Measurements from ENCODE around the gene JCAD. TPM values are rescaled to one million over a fixed set of nuclear protein-coding genes. Genes with fewer than 3 reads are reported as not detected.

Gene JCAD
- total RNA-seq, 1 donor from 2014 or later = 19.4 TPM

- Mint-ChIP-seq H3K27me3 (ENCODE audit: low read depth) (no peaks in the 10 kb centered on the region), H3K36me3 (ENCODE audit: low read depth) (peaks cover 4% of the 10 kb centered on the region)
These were observed 41.4 kb downstream of the JCAD start for GRCh38 chr10:30017966-30018365.

GRCh38 chr10:30017556-30017955 lies 41.8 kb downstream of the JCAD start:
- Mint-ChIP-seq H3K36me3 (ENCODE audit: low read depth) (peaks cover 4% of the 10 kb centered on the region), H3K9me3 (ENCODE audit: low read depth) (no peaks in the 10 kb centered on the region), H3K27ac (ENCODE audit: unreplicated experiment) (no peak overlapping the region), H3K27me3 (ENCODE audit: low read depth) (no peaks in the 10 kb centered on the region), H3K4me1 (ENCODE audit: low read depth) (peaks cover 23% of the 10 kb centered on the region), H3K4me3 (ENCODE audit: unreplicated experiment) (no peak overlapping the region)
- no peak for TF ChIP-seq CTCF (IDR thresholded peaks at IDR 0.05)
- DNase-seq (ENCODE audit: low spot score) = no peak

More at GRCh38 chr10:30017966-30018365, 41.4 kb downstream of the JCAD start:
- no peak for TF ChIP-seq CTCF (IDR thresholded peaks at IDR 0.05)
- Mint-ChIP-seq H3K9me3 (ENCODE audit: low read depth) (no peaks in the 10 kb centered on the region), H3K4me1 (ENCODE audit: low read depth) (peaks cover 23% of the 10 kb centered on the region), H3K27ac (ENCODE audit: unreplicated experiment) (no peak overlapping the region), H3K4me3 (ENCODE audit: unreplicated experiment) (no peak overlapping the region)
- DNase-seq (ENCODE audit: low spot score) = no peak

GRCh38 chr10:30014511-30014910 lies 44.9 kb downstream of the JCAD start:
- no peak for TF ChIP-seq CTCF (IDR thresholded peaks at IDR 0.05)

GRCh38 chr10:30013757-30014156 lies 45.6 kb downstream of the JCAD start:
- Mint-ChIP-seq H3K4me1 (ENCODE audit: low read depth) (peaks cover 27% of the 10 kb centered on the region), H3K27ac (ENCODE audit: unreplicated experiment) (no peak overlapping the region), H3K27me3 (ENCODE audit: low read depth) (no peaks in the 10 kb centered on the region), H3K9me3 (ENCODE audit: low read depth) (no peaks in the 10 kb centered on the region), H3K4me3 (ENCODE audit: unreplicated experiment) (no peak overlapping the region), H3K36me3 (ENCODE audit: low read depth) (peaks cover 4% of the 10 kb centered on the region)
- no peak for DNase-seq (ENCODE audit: low spot score)
- no peak for TF ChIP-seq CTCF (IDR thresholded peaks at IDR 0.05)

More at GRCh38 chr10:30014511-30014910, 44.9 kb downstream of the JCAD start:
- Mint-ChIP-seq H3K4me1 (ENCODE audit: low read depth) (peaks cover 28% of the 10 kb centered on the region), H3K9me3 (ENCODE audit: low read depth) (no peaks in the 10 kb centered on the region), H3K36me3 (ENCODE audit: low read depth) (peaks cover 4% of the 10 kb centered on the region), H3K27me3 (ENCODE audit: low read depth) (no peaks in the 10 kb centered on the region), H3K4me3 (ENCODE audit: unreplicated experiment) (no peak overlapping the region), H3K27ac (ENCODE audit: unreplicated experiment) (no peak overlapping the region)
- DNase-seq (ENCODE audit: low spot score) = no peak

- Mint-ChIP-seq H3K27ac (ENCODE audit: unreplicated experiment) (no peak overlapping the region), H3K4me3 (ENCODE audit: unreplicated experiment) (no peak overlapping the region), H3K9me3 (ENCODE audit: low read depth) (no peaks in the 10 kb centered on the region), H3K27me3 (ENCODE audit: low read depth) (no peaks in the 10 kb centered on the region), H3K4me1 (ENCODE audit: low read depth) (peaks cover 24% of the 10 kb centered on the region), H3K36me3 (ENCODE audit: low read depth) (peaks cover 1% of the 10 kb centered on the region)
- DNase-seq (ENCODE audit: low spot score) = no peak
- TF ChIP-seq CTCF (IDR thresholded peaks at IDR 0.05) = no peak
These were observed 47.3 kb downstream of the JCAD start for GRCh38 chr10:30011956-30012647.

Measured in chondrocyte (in vitro differentiated cells).